ENCODE data around the gene SRR. TPM values are rescaled to one million over a fixed set of nuclear protein-coding genes. Genes with fewer than 3 reads are reported as not detected.
A peak's percentile ranks its signal among the peaks of the same experiment; 100 is the strongest.

Gene SRR
- total and polyA plus RNA-seq, 9 of the 15 experiments (the other 6 are each of a cell fraction or from before 2014, with no cell fraction given): 5.0 to 19.4 (median 7.9) TPM

- no peak for TF ChIP-seq BRF2 (IDR thresholded peaks at IDR 0.05; ENCODE audit: borderline replicate concordance, insufficient read depth, insufficient read length)
- TF ChIP-seq KLF10 (CRISPR knock-in tag; IDR thresholded peaks at IDR 0.05): no peak
- no peak for TF ChIP-seq ZNF232 (CRISPR knock-in tag; IDR thresholded peaks at IDR 0.05)
- TF ChIP-seq RNF2 (IDR thresholded peaks at IDR 0.05): no peak
- TF ChIP-seq POLR3A (IDR thresholded peaks at IDR 0.05; ENCODE audit: borderline replicate concordance, extremely low read depth, insufficient read depth, insufficient read length): no peak
- TF ChIP-seq SETDB1 (IDR thresholded peaks at IDR 0.05; ENCODE audit: low read length): no peak
- TF ChIP-seq RBM34 (IDR thresholded peaks at IDR 0.05; ENCODE audit: borderline replicate concordance, insufficient read depth, low read length): no peak
- TF ChIP-seq, protein P1, sequence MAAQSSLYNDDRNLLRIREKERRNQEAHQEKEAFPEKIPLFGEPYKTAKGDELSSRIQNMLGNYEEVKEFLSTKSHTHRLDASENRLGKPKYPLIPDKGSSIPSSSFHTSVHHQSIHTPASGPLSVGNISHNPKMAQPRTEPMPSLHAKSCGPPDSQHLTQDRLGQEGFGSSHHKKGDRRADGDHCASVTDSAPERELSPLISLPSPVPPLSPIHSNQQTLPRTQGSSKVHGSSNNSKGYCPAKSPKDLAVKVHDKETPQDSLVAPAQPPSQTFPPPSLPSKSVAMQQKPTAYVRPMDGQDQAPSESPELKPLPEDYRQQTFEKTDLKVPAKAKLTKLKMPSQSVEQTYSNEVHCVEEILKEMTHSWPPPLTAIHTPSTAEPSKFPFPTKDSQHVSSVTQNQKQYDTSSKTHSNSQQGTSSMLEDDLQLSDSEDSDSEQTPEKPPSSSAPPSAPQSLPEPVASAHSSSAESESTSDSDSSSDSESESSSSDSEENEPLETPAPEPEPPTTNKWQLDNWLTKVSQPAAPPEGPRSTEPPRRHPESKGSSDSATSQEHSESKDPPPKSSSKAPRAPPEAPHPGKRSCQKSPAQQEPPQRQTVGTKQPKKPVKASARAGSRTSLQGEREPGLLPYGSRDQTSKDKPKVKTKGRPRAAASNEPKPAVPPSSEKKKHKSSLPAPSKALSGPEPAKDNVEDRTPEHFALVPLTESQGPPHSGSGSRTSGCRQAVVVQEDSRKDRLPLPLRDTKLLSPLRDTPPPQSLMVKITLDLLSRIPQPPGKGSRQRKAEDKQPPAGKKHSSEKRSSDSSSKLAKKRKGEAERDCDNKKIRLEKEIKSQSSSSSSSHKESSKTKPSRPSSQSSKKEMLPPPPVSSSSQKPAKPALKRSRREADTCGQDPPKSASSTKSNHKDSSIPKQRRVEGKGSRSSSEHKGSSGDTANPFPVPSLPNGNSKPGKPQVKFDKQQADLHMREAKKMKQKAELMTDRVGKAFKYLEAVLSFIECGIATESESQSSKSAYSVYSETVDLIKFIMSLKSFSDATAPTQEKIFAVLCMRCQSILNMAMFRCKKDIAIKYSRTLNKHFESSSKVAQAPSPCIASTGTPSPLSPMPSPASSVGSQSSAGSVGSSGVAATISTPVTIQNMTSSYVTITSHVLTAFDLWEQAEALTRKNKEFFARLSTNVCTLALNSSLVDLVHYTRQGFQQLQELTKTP (IDR thresholded peaks at IDR 0.05; ENCODE audit: low read depth in 1 of 2, partially characterized antibody in 2 of 2): peak in 1 of 2 experiments; percentile 7
- no peak for TF ChIP-seq ZNF561 (CRISPR knock-in tag; conservative IDR thresholded peaks at IDR 0.05)
- TF ChIP-seq MITF (IDR thresholded peaks at IDR 0.05): no peak
- TF ChIP-seq ADNP (tag; IDR thresholded peaks at IDR 0.05): no peak
- TF ChIP-seq CHCHD3 (CRISPR knock-in tag; IDR thresholded peaks at IDR 0.05): no peak
- no peak for TF ChIP-seq ZNF764 (CRISPR knock-in tag; IDR thresholded peaks at IDR 0.05; ENCODE audit: low read depth)
- no peak for TF ChIP-seq TEAD4 (IDR thresholded peaks at IDR 0.05; ENCODE audit: low read length)
- no peak for TF ChIP-seq TEAD4 (CRISPR knock-in tag; IDR thresholded peaks at IDR 0.05; ENCODE audit: borderline replicate concordance)
- no peak for TF ChIP-seq KDM1A (IDR thresholded peaks at IDR 0.05)
- TF ChIP-seq, protein P2, sequence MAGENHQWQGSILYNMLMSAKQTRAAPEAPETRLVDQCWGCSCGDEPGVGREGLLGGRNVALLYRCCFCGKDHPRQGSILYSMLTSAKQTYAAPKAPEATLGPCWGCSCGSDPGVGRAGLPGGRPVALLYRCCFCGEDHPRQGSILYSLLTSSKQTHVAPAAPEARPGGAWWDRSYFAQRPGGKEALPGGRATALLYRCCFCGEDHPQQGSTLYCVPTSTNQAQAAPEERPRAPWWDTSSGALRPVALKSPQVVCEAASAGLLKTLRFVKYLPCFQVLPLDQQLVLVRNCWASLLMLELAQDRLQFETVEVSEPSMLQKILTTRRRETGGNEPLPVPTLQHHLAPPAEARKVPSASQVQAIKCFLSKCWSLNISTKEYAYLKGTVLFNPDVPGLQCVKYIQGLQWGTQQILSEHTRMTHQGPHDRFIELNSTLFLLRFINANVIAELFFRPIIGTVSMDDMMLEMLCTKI (IDR thresholded peaks at IDR 0.05; ENCODE audit: partially characterized antibody): no peak
- no peak for TF ChIP-seq SRSF3 (IDR thresholded peaks at IDR 0.05; ENCODE audit: insufficient read depth, low read length)
- TF ChIP-seq NCOA4 (IDR thresholded peaks at IDR 0.05; ENCODE audit: partially characterized antibody): no peak
- TF ChIP-seq ZNF282 (CRISPR knock-in tag; IDR thresholded peaks at IDR 0.05): no peak
- no peak for TF ChIP-seq ARID1B (IDR thresholded peaks at IDR 0.05)
- no peak for TF ChIP-seq CC2D1A (IDR thresholded peaks at IDR 0.05)
Measured at GRCh38 chr17:2336215-2336851, 32.6 kb downstream of the SRR start, which contains the start of gene TSR1 (continued).
